ENCODE measurements around the gene VSTM2B.

DNA sequence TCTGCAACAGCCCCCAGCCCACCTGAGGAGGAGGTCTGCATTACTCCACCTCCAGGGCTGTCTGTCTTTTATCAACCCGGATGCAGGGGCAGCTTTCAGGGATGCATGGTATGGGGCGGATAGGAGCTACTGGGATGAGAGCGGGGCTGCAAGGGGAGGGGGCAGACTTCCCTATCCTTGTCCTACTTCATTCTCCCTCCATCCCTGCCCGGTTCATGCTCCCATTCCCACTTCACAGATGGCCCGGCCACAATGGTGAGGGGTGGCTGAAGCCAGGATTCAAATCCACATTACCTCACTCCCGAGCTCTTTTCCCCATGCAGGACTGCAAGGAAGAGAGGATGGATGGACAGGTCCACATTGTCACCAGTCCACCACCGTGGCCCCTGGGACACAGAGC is 40.5 kb upstream of the VSTM2B start:
- TF ChIP-seq, protein P1, sequence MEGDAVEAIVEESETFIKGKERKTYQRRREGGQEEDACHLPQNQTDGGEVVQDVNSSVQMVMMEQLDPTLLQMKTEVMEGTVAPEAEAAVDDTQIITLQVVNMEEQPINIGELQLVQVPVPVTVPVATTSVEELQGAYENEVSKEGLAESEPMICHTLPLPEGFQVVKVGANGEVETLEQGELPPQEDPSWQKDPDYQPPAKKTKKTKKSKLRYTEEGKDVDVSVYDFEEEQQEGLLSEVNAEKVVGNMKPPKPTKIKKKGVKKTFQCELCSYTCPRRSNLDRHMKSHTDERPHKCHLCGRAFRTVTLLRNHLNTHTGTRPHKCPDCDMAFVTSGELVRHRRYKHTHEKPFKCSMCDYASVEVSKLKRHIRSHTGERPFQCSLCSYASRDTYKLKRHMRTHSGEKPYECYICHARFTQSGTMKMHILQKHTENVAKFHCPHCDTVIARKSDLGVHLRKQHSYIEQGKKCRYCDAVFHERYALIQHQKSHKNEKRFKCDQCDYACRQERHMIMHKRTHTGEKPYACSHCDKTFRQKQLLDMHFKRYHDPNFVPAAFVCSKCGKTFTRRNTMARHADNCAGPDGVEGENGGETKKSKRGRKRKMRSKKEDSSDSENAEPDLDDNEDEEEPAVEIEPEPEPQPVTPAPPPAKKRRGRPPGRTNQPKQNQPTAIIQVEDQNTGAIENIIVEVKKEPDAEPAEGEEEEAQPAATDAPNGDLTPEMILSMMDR (conservative IDR thresholded peaks at IDR 0.05 in 1 of 2, IDR thresholded peaks at IDR 0.05 in 1 of 2; ENCODE audit: extremely low read depth in 1 of 2, insufficient read depth in 1 of 2, low read depth in 1 of 2, low read length in 2 of 2) = no peak
- no peak for TF ChIP-seq EZH2 (IDR thresholded peaks at IDR 0.05; ENCODE audit: borderline replicate concordance, low read length)
